ENCODE data around the gene CCDC110. TPM values are rescaled to one million over a fixed set of nuclear protein-coding genes. Genes with fewer than 3 reads are reported as not detected.

The CCDC110 gene
- total RNA-seq, 3 donors from 2014 or later (not counting 1 experiment from before 2014, with no cell fraction given): not detected

- ATAC-seq: no peak
- no peak for TF ChIP-seq CTCF (IDR thresholded peaks at IDR 0.05)
- Mint-ChIP-seq H3K4me3 (no peak overlapping the region), H3K27me3 (ENCODE audit: low read depth in 2 of 2) (peaks cover 35 to 75% of the 10 kb centered on the region in 2 donors), H3K36me3 (no peaks in the 10 kb centered on the region), H3K9me3 (no peaks in the 10 kb centered on the region), H3K4me1 (no peaks in the 10 kb centered on the region), H3K27ac (no peak overlapping the region)
- H3K27ac ChIP-seq (ENCODE audit: low read length): no peak overlapping the region
- intact Hi-C loops (cut with micrococcal nuclease): no loop called here
- H3K4me3 ChIP-seq (ENCODE audit: low read length): no peak overlapping the region
- no peaks in the 10 kb centered on the region for H3K9me3 ChIP-seq (ENCODE audit: control insufficient read depth, insufficient read depth, low read length)
- no peak for DNase-seq
- no peaks in the 10 kb centered on the region for H3K4me1 ChIP-seq (ENCODE audit: control insufficient read depth, insufficient read depth, low read length)
- H3K27me3 ChIP-seq (ENCODE audit: control insufficient read depth, insufficient read depth, low read length): peaks cover 8% of the 10 kb centered on the region
- 97% methylated on average over 2 of the region's 2 CpGs for WGBS (ENCODE audit: insufficient coverage)
- no peaks in the 10 kb centered on the region for H3K36me3 ChIP-seq (ENCODE audit: control insufficient read depth, insufficient read depth, low read length)
These were observed 9.9 kb upstream of the CCDC110 start for GRCh38 chr4:185481401-185481800.

- no peaks in the 10 kb centered on the region for H3K36me3 ChIP-seq (ENCODE audit: control insufficient read depth, insufficient read depth, low read length)
- TF ChIP-seq CTCF (IDR thresholded peaks at IDR 0.05): no peak
- no peak overlapping the region for H3K27ac Mint-ChIP-seq
- no peaks in the 10 kb centered on the region for H3K4me1 Mint-ChIP-seq
- H3K27me3 ChIP-seq (ENCODE audit: control insufficient read depth, insufficient read depth, low read length): peaks cover 8% of the 10 kb centered on the region
- H3K27ac ChIP-seq (ENCODE audit: low read length): no peak overlapping the region
- H3K36me3 Mint-ChIP-seq: no peaks in the 10 kb centered on the region
- no peak for ATAC-seq
- intact Hi-C loops (cut with micrococcal nuclease): no loop called here
- H3K9me3 ChIP-seq (ENCODE audit: control insufficient read depth, insufficient read depth, low read length): no peaks in the 10 kb centered on the region
- no peak overlapping the region for H3K4me3 ChIP-seq (ENCODE audit: low read length)
- H3K4me1 ChIP-seq (ENCODE audit: control insufficient read depth, insufficient read depth, low read length): no peaks in the 10 kb centered on the region
- 62% methylated on average over 13 of the region's 15 CpGs for WGBS (ENCODE audit: insufficient coverage)
- no peaks in the 10 kb centered on the region for H3K9me3 Mint-ChIP-seq
- H3K27me3 Mint-ChIP-seq (ENCODE audit: low read depth in 2 of 2): peaks cover 35 to 69% of the 10 kb centered on the region in 2 donors
- H3K4me3 Mint-ChIP-seq: no peak overlapping the region
- no peak for DNase-seq
These were observed 8.6 kb upstream of the CCDC110 start for GRCh38 chr4:185480016-185480732.

GRCh38 chr4:185479507-185479971 is 8.0 kb upstream of the CCDC110 start:
- 40% methylated on average over 1 of the region's 1 CpG for WGBS (ENCODE audit: insufficient coverage)
- no peaks in the 10 kb centered on the region for H3K36me3 Mint-ChIP-seq
- no peaks in the 10 kb centered on the region for H3K4me1 Mint-ChIP-seq
- Histone ChIP-seq H3K27ac (ENCODE audit: low read length) (no peak overlapping the region), H3K9me3 (ENCODE audit: control insufficient read depth, insufficient read depth, low read length) (no peaks in the 10 kb centered on the region), H3K4me1 (ENCODE audit: control insufficient read depth, insufficient read depth, low read length) (no peaks in the 10 kb centered on the region), H3K4me3 (ENCODE audit: low read length) (no peak overlapping the region), H3K36me3 (ENCODE audit: control insufficient read depth, insufficient read depth, low read length) (no peaks in the 10 kb centered on the region), H3K27me3 (ENCODE audit: control insufficient read depth, insufficient read depth, low read length) (peaks cover 10% of the 10 kb centered on the region)
- intact Hi-C loops (cut with micrococcal nuclease): no loop called here
- DNase-seq: no peak
- H3K4me3 Mint-ChIP-seq: no peak overlapping the region
- no peaks in the 10 kb centered on the region for H3K9me3 Mint-ChIP-seq
- H3K27me3 Mint-ChIP-seq (ENCODE audit: low read depth in 2 of 2): peaks cover 35 to 64% of the 10 kb centered on the region in 2 donors
- no peak overlapping the region for H3K27ac Mint-ChIP-seq
- TF ChIP-seq CTCF (IDR thresholded peaks at IDR 0.05): no peak
- no peak for ATAC-seq

GRCh38 chr4:185473247-185473646 is 1.7 kb upstream of the CCDC110 start:
- intact Hi-C loops (cut with micrococcal nuclease): no loop called here
- WGBS (ENCODE audit: insufficient coverage): 94% methylated on average over 8 of the region's 8 CpGs
- Histone ChIP-seq H3K27ac (ENCODE audit: low read length) (no peak overlapping the region), H3K4me3 (ENCODE audit: low read length) (no peak overlapping the region), H3K9me3 (ENCODE audit: control insufficient read depth, insufficient read depth, low read length) (no peaks in the 10 kb centered on the region), H3K4me1 (ENCODE audit: control insufficient read depth, insufficient read depth, low read length) (peaks cover 17% of the 10 kb centered on the region), H3K36me3 (ENCODE audit: control insufficient read depth, insufficient read depth, low read length) (no peaks in the 10 kb centered on the region), H3K27me3 (ENCODE audit: control insufficient read depth, insufficient read depth, low read length) (peaks cover 10% of the 10 kb centered on the region)
- Mint-ChIP-seq H3K4me1 (peaks cover 12 to 17% of the 10 kb centered on the region in 2 donors), H3K9me3 (no peaks in the 10 kb centered on the region), H3K36me3 (no peaks in the 10 kb centered on the region), H3K27me3 (ENCODE audit: low read depth in 2 of 2) (peaks cover 22 to 28% of the 10 kb centered on the region in 2 donors), H3K27ac (no peak overlapping the region), H3K4me3 (no peak overlapping the region)
- TF ChIP-seq CTCF (IDR thresholded peaks at IDR 0.05): no peak
- DNase-seq: no peak
- ATAC-seq: no peak

All from natural killer cell (primary cell).